ENCODE data around the gene CCNF.

CCNF gene

DNA sequence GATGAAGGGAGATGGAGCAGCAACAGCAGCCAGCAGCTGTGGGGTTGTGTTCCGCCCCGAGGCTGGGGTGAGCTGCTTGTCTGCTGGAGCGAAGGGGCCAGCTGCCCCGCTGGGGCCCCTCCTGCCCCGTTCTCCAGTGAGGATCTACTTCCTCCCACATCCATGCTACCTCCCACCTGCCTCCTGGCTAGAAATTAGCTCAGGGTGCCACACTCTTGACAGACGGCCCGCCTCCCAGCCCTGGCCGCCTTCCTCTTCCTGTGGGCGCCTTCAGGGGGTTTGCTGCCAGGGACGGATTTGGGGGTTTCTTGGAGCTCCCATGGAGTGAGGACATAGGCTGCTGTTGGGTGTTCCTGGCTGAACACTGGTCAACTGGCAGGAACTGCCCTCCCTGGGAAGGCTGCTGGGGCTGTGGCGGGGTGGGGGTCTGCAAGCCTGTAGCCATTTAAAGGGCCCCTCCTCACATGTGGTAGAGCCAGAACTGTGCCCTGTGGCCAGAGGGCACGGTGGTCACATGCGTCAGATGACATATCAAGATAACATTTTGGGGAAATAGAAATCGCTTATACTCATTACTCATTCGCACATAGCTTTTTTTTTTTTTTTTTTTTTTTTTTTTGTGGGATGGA lies 58.8 kb downstream of the CCNF start:
- DNase-seq: no peak

- no peak for DNase-seq
Observed at GRCh38 chr16:2489581-2489980, 60.3 kb downstream of the CCNF start.

DNA sequence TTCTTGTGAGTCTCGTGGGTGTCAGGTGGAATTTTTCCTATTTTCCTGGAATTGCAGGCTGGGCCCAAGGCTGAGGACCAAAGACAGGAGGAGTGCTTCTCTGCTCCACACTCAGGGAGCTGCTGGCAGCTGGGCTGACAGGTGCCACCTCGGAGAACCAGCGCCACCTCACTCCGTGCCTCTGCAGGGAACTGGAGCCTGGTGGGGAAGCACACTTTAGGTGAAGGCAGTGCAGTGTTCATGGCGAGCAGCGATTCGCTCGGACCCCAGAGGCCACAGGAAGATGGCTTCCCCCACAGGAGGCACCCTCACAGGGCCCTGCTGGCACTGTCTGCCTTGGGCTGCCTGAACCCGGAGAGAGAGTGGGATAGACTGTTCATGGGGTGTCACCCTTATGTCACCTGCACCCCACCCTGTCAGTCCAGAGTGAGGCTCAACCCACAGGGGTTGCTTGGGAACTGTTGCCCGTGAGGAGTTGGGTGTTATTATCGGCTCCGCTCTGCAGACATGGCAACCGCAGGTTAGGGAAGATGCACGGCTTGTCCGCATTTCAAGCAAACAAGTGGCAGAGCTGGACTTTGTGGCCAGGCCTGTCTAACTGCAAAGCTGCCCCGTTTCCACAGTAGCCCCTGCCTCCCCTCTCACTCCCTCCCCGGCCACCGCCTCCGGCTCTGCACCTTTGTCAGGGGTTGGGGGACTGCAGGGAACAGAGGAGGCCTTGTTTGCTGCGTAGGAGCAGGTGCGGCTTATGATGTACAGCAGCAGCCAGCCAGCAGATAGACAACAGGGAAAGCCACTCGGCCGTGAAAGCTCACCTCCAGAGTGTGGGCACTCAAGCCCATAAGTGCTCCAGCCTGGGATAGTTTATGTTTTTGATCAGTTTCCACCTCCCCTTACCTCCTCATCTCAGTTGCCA lies 61.2 kb downstream of the CCNF start:
- no peak for DNase-seq

DNA sequence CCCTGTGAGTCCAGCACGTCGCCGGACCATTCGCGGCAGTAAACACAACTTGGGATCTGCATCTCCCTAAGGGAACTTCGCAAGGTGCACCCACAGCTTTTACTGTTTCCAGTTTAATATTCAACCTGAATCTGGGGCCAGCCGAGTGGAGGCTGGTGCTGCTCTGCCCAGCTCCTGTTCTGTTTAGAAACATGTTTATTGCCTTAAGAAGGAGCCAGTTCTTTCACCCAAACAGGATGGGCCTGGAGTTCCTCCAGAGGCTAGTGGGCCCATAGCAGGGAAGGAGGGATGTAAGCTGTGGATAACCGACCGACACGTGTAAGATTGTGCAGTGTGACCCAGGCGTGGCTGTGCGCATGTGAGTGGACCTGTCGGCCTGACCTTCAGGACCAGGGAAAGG lies 63.0 kb downstream of the CCNF start:
- no peak for DNase-seq

DNA sequence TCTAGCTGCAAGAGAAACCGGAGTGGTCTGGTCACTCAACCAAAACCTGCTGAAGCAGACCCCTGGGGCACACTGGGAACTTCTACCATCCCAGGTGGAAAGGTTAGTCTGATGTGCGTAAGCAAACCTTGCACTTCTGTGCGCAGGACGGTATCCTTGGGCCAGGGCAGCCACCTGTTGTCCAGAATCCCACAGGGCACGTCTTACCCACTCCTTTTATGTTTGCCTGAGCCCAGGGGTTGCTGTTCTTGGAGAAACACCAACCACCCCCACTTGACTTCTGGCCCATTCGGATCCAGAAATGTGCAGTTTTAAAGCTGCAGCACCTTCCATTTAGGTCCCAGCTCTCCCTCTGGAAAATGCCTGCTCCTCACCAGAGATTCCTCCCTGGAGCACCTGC lies 64.4 kb downstream of the CCNF start:
- DNase-seq: no peak

DNA sequence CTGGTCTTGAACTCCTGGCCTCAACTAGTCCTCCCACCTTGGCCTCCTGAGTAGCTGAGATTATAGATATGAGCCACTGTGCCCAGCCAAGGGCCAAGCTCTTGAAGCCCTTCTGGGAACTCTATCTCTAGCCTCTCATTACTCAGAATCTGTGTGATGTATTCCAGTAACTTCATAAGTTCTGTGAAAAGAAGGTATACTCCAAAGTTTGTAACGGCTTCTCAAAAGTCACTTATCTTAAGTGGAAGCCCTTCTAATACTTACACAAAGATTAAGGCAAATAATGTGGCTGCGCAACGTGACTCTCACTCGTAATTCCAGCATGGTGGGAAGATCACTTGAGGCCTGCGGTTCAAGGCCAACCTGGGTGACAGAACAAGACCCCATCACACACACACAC lies 65.4 kb downstream of the CCNF start:
- DNase-seq: no peak

DNA sequence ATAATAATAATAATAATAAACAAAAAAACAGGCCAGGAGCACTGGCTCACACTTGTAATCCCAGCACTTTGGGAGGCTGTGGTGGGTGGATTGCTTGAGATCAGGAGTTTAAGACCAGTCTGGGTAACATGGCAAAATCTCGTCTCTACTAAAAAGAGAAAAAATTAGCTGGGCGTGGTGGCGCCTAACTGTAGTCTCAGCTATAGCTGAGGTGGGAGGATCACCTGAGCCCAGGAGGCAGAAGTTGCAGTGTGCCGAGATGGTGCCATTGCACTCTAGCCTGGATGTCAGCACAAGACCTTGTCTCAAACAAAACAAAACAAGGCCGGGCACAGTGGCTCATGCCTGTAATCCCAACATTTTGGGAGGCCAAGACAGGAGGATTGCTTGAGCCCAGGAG lies 65.8 kb downstream of the CCNF start:
- no peak for DNase-seq

DNA sequence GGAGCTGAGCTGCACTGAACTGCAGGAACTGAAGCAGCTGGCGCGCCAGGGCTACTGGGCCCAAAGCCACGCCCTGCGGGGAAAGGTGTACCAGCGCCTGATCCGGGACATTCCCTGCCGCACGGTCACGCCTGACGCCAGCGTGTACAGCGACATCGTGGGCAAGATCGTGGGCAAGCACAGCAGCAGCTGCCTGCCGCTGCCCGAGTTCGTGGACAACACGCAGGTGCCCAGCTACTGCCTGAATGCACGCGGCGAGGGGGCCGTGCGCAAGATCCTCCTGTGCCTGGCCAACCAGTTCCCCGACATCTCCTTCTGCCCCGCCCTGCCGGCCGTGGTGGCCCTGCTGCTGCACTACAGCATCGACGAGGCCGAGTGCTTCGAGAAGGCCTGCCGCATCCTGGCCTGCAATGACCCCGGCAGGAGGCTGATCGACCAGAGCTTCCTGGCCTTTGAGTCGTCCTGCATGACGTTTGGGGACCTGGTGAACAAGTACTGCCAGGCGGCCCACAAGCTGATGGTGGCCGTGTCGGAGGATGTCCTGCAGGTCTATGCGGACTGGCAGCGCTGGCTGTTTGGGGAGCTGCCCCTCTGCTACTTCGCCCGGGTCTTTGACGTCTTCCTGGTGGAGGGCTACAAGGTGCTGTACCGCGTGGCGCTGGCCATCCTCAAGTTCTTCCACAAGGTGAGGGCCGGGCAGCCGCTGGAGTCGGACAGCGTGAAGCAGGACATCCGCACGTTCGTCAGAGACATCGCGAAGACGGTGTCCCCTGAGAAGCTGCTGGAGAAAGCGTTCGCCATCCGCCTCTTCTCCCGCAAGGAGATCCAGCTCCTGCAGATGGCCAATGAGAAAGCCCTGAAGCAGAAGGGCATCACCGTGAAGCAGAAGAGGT lies 67.2 kb downstream of the CCNF start:
- DNase-seq: no peak

DNA sequence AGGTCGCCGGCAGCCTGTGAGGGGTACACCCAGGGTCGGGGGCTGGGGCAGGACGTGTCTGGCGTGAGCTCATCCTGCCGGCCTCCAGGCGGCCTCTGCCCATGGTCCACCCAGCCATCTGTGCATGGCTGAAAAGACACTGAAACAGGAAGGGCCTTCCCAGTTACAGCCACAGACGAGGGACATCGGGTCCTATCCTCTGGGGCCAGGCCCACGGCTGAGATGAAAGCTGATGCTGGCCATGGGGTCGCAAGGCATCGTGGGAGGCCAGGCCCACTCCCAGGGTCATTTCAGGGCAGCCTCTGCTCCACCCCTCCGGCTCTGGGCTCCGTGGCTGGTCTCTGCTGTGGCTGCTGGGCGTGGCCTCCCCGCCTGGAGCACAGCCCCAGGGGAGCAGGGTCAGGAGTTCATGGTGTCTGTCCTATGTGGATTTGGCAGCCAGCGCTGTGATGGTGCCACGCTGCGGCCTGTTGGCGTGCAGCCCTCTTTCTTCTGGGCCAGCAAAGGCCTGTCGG lies 67.9 kb downstream of the CCNF start:
- DNase-seq: no peak

GRCh38 chr16:2497695-2498484 lies 68.6 kb downstream of the CCNF start:
- DNase-seq: no peak

- no peak for DNase-seq
Observed at GRCh38 chr16:2498531-2499253, 69.4 kb downstream of the CCNF start.

GRCh38 chr16:2499454-2499853 lies 70.2 kb downstream of the CCNF start:
- DNase-seq: no peak

GRCh38 chr16:2499890-2500429 lies 70.7 kb downstream of the CCNF start:
- DNase-seq: no peak

GRCh38 chr16:2500430-2500917 lies 71.2 kb downstream of the CCNF start:
- DNase-seq: no peak

DNA sequence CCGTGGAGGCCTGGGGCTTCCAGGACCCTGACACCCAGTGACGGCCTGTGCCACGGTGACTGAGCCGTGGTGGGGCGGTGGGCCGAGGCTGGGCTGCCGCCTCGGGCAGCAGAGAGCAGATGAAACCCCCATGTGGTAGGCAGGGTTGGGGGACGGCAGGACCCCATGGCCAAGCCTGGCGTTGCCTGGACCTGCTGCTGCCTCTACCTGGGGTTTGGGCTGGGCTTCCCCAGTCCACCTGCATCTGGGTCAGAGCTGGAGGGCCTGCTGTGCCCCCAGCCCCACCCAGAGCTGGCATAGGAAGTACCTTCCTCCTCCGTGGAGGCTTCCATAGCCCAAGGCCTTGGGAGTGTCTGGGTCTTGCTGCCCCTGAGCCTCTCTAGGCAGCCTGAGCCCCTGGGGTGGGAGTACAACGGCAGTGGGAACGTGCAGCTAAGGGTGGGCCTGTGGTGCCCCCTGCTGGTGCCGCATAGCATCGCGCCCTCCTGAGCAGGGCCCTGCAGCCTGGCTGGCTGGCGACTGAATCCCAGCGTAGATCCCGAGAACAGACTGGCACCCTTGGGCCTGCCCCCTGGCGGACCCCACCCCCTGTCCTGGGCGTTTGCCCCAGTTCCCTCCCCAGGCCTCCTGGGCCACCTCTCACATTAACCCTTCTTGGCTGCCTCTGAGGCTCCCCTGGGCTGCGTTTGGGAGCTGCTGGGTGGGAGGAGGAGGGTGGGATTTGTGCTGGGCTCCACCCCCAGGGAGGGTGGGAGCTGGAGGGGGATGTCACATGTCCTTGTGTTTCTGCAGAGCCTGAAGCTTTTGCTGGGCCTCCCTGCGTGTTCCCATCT lies 71.9 kb downstream of the CCNF start:
- peak in 1 of 2 experiments; percentile 30 for DNase-seq

DNA sequence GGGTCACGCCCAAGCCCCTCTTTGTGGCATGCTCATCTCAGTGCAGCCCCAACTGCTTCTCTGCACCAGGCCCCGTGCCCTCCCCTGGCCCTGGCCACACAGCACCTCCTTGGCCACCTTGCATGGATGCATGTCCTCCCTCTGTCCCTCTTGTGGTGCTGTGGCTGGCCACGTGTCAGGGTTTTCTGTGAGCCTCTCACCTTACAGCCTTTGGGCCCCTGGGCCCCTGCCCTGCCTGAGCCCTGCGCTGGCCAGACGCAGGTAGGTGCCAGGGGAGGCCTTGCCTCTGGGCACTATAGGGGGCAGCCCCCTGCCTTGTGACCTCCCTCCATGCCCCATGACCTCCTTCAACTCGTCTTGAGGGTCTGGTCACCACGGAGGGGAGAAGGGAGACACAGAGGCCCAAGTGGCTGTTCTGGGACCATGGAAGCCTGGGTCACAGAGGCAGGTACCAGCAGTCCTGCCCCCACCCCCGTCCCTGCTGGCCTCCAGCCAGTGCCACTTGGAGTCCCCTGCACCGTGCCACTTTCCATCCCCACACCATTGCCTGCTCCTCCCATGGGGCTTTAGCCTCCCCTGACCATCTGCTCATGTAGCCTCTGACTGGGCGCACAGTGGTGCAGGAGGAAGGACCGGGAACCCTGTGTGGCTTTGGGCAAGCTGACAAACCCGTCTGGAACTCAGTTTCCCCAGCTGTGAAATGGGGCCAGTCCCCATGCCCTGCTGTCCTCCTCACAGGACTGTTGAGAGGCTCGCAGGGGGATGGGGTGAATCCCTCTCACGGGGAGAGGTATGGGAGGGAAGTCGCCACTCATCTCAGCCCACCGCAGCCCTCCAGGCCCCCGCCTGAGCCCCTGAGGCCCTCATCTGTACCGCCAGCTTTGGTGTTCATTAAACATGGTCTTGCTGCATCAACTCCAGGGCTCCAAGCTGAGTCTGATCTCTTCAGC lies 73.0 kb downstream of the CCNF start:
- DNase-seq: no peak

GRCh38 chr16:2505695-2506094 lies 76.4 kb downstream of the CCNF start:
- no peak for DNase-seq

GRCh38 chr16:2507052-2507659 lies 77.9 kb downstream of the CCNF start:
- DNase-seq: no peak

DNA sequence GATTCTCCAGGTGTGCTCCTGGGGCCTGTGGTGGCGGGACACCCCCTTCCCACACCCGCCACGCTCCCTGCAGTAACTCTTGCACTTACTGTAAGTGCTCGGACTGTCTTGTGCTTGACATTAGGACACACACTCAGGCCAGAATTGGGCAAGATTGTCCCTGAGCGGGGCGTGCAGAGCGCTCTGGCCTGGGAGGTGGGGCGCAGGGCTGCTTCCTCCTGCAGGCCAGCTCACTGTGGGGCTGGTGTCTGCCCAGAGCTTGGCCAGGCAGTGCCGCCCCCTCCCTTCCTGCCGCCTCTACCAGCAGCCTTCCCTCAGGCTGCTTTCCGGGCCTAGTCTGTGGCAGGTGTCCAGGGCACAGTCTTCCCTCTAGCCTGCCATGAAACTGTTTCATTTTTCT lies 78.4 kb downstream of the CCNF start:
- DNase-seq: no peak
